ENCODE measurements around the gene BCL2L1. TPM values are rescaled to one million over a fixed set of nuclear protein-coding genes. Genes with fewer than 3 reads are reported as not detected.

The BCL2L1 gene
- polyA plus RNA-seq, 1 of the 3 experiments (the other 2 are of a cell fraction) = 99.9 TPM

- TF ChIP-seq CHD2 (IDR thresholded peaks at IDR 0.05; ENCODE audit: low read length, partially characterized antibody) = no peak
- no peak; the same call in 1 of the 2 replicates for TF ChIP-seq POLR2AphosphoS5 (IDR thresholded peaks at IDR 0.05; ENCODE audit: low read depth, low read length)
- no peak for TF ChIP-seq USF1 (IDR thresholded peaks at IDR 0.05; ENCODE audit: borderline replicate concordance, low read depth)
- TF ChIP-seq YY1 (IDR thresholded peaks at IDR 0.05; ENCODE audit: low read depth) = no peak
- no peak for TF ChIP-seq SMC3 (IDR thresholded peaks at IDR 0.05; ENCODE audit: low read depth, low read length)
- TF ChIP-seq PBX3 (IDR thresholded peaks at IDR 0.05) = no peak
- TF ChIP-seq ZBTB33 (IDR thresholded peaks at IDR 0.05; ENCODE audit: borderline replicate concordance, low read depth) = no peak
These were observed 18.2 kb downstream of the BCL2L1 start (continued) for GRCh38 chr20:31704225-31705119.

- H3K9me2 ChIP-seq = no peaks in the 10 kb centered on the region
- CTCF ChIA-PET = interaction anchor here (0.7 to 1.4 kb wide), 4 partner anchors 22 to 139 kb away, joined by 3 to 6 read pairs (median 3); no protein-coding TSS in a partner anchor
These were observed 21.1 kb downstream of the BCL2L1 start for GRCh38 chr20:31701591-31701990.

More at GRCh38 chr20:31701591-31701990, 21.1 kb downstream of the BCL2L1 start:
- Histone ChIP-seq H3K79me2 (ENCODE audit: insufficient read depth) (peaks cover 97% of the 10 kb centered on the region), H3K27ac (ENCODE audit: low read depth in 2 of 2, low read length in 1 of 2) (peak overlapping the region in 1 of 2 experiments; percentile 92; a peak in 1 of 4 replicates), H3K4me1 (ENCODE audit: control insufficient read depth in 1 of 2, insufficient read depth in 2 of 2, low read depth in 1 of 2, low read length in 1 of 2) (peaks cover 3 to 29% of the 10 kb centered on the region in 2 experiments; a peak in 3 of 4 replicates), H2AFZ (ENCODE audit: low read depth) (no peak overlapping the region), H3K4me3 (ENCODE audit: low read depth in 2 of 2, low read length in 1 of 2) (no peak overlapping the region), H4K20me1 (ENCODE audit: insufficient read depth) (no peaks in the 10 kb centered on the region), H3K36me3 (replicated peaks in 1 of 2; ENCODE audit: control insufficient read depth in 1 of 2, insufficient read depth in 2 of 2, low read length in 1 of 2) (peaks cover 13 to 36% of the 10 kb centered on the region in 2 experiments), H3K4me2 (no peak overlapping the region), H3K27me3 (ENCODE audit: insufficient read depth) (no peaks in the 10 kb centered on the region), H3F3A (replicated peaks; ENCODE audit: insufficient read depth) (peaks cover 54% of the 10 kb centered on the region), H3K9me3 (no peaks in the 10 kb centered on the region), H3K9ac (no peak overlapping the region)
- no peak for DNase-seq
- POLR2A ChIA-PET = no interaction called here
- WGBS (ENCODE audit: low lambda C conversion rate) = 96% methylated on average over 1 of the region's 1 CpG
- no peak for TF ChIP-seq PBX3 (IDR thresholded peaks at IDR 0.05)
- no peak for TF ChIP-seq JUND (IDR thresholded peaks at IDR 0.05)
- TF ChIP-seq EP300 (IDR thresholded peaks at IDR 0.05; ENCODE audit: borderline replicate concordance in 1 of 2, low read depth in 1 of 2, low read length in 1 of 2) = no peak
- no peak for TF ChIP-seq TAF1 (IDR thresholded peaks at IDR 0.05; ENCODE audit: borderline replicate concordance, low read depth, low read length)
- no peak for TF ChIP-seq NFIC (IDR thresholded peaks at IDR 0.05; ENCODE audit: borderline replicate concordance)
- no peak for TF ChIP-seq USF2 (IDR thresholded peaks at IDR 0.05; ENCODE audit: borderline replicate concordance, low read depth, low read length)
- TF ChIP-seq REST (IDR thresholded peaks at IDR 0.05; ENCODE audit: low read depth, low read length) = no peak
- no peak for TF ChIP-seq RXRA (IDR thresholded peaks at IDR 0.05; ENCODE audit: borderline replicate concordance, low read depth)
- no peak for TF ChIP-seq IRF3 (IDR thresholded peaks at IDR 0.05; ENCODE audit: low read depth, low read length)
- TF ChIP-seq MAX (IDR thresholded peaks at IDR 0.05; ENCODE audit: low read depth) = no peak

Measured in SK-N-SH (cell line).